ENCODE results near the gene OR14K1.

OR14K1 gene

DNA sequence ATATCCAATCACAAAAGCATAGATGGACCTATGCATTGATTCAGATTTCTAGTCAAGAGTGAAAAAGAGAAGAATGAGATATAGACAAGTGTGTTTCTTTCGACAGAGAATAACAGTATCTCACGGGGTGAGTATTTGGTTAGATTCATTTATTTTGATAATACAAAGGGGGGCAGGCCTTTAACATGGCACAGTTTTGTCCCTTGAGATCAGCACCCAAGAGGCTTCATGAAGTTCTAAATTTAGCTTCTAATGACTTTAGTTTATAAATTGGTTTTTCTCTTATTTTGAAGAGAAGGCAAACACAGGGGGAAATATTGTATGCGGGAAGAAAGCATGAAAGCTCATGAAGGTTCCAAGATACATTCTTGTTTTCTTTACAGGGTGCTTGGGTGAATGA lies 22.0 kb downstream of the OR14K1 start, which contains the start of gene OR1C1:
OR1C1 (minus strand) TSS at position 101 of the 400 bp plus-strand sequence. CDS start 2,150 bp downstream, outside the sequence.
- TF ChIP-seq SUZ12 (IDR thresholded peaks at IDR 0.05) (no peak), ELF4 (IDR thresholded peaks at IDR 0.05) (no peak), CTBP1 (IDR thresholded peaks at IDR 0.05; ENCODE audit: borderline replicate concordance) (no peak), NFRKB (IDR thresholded peaks at IDR 0.05) (no peak), SP1 (IDR thresholded peaks at IDR 0.05) (no peak), LEF1 (IDR thresholded peaks at IDR 0.05; ENCODE audit: borderline replicate concordance) (no peak), ZNF384 (IDR thresholded peaks at IDR 0.05) (no peak), ARNT (IDR thresholded peaks at IDR 0.05) (no peak), FOXK2 (IDR thresholded peaks at IDR 0.05) (no peak), FOXM1 (IDR thresholded peaks at IDR 0.05; ENCODE audit: borderline replicate concordance) (no peak), TARDBP (IDR thresholded peaks at IDR 0.05) (no peak), BHLHE40 (IDR thresholded peaks at IDR 0.05; ENCODE audit: borderline replicate concordance) (no peak), FOXA1 (IDR thresholded peaks at IDR 0.05) (no peak), L3MBTL2 (conservative IDR thresholded peaks at IDR 0.05) (no peak), HDGF (IDR thresholded peaks at IDR 0.05; ENCODE audit: borderline replicate concordance) (no peak)
- TF ChIP-seq, protein P1, sequence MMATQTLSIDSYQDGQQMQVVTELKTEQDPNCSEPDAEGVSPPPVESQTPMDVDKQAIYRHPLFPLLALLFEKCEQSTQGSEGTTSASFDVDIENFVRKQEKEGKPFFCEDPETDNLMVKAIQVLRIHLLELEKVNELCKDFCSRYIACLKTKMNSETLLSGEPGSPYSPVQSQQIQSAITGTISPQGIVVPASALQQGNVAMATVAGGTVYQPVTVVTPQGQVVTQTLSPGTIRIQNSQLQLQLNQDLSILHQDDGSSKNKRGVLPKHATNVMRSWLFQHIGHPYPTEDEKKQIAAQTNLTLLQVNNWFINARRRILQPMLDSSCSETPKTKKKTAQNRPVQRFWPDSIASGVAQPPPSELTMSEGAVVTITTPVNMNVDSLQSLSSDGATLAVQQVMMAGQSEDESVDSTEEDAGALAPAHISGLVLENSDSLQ (IDR thresholded peaks at IDR 0.05) = no peak
- ChIA-PET CTCF (no interaction called here), POLR2A (no interaction called here)
- DNase-seq (ENCODE audit: extremely low spot score) = no peak

DNA sequence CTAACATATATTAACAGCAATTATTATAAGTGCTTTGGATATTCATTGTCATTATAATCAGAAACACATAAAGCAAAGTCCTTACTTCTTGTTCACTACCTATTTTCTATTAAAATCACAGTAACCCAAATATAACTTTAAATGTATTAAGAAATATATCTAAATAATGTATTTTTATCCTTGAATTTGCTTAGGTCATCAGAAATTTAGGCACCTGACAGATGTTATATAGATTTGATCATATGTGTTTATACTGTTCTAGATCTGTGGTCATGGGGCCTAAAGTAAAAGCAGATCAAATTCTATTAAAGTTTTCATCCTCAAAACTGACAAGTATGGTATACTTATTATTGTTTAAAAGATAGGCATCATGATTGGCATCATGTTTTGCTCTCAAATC lies 31.2 kb downstream of the OR14K1 start:
- ChIA-PET POLR2A (no interaction called here), CTCF (no interaction called here)
- no peak for TF ChIP-seq ZNF384 (IDR thresholded peaks at IDR 0.05)
- no peak for TF ChIP-seq LEF1 (IDR thresholded peaks at IDR 0.05; ENCODE audit: borderline replicate concordance)
- no peak for TF ChIP-seq HDGF (IDR thresholded peaks at IDR 0.05; ENCODE audit: borderline replicate concordance)
- TF ChIP-seq FOXK2 (IDR thresholded peaks at IDR 0.05) = no peak
- TF ChIP-seq, protein P1 (IDR thresholded peaks at IDR 0.05) = no peak
- TF ChIP-seq SUZ12 (IDR thresholded peaks at IDR 0.05) = no peak
- no peak for TF ChIP-seq FOXA1 (IDR thresholded peaks at IDR 0.05)
- no peak for TF ChIP-seq L3MBTL2 (conservative IDR thresholded peaks at IDR 0.05)
- TF ChIP-seq SP1 (IDR thresholded peaks at IDR 0.05) = no peak
- no peak for TF ChIP-seq ARNT (IDR thresholded peaks at IDR 0.05)
- no peak for TF ChIP-seq ELF4 (IDR thresholded peaks at IDR 0.05)
- no peak for TF ChIP-seq BHLHE40 (IDR thresholded peaks at IDR 0.05; ENCODE audit: borderline replicate concordance)
- DNase-seq (ENCODE audit: extremely low spot score) = no peak
